GM12878 (cell line): ENCODE results near the gene VTCN1.

Experiments used
- ASH2L ChIP-seq: fragments of 300-600, 200-600 bp; sonication (generic); IDR thresholded peaks from 2 replicates; pipeline ENCODE4 v1.6.1; 2017; ENCODE audit warnings: low read depth, mild to moderate bottlenecking, borderline replicate concordance
- ATF2 ChIP-seq: IDR thresholded peaks from 2 replicates; pipeline ENCODE4 v1.6.1; 2012; ENCODE audit warnings: low read length, inconsistent platforms
- CREB1 ChIP-seq: IDR thresholded peaks from 2 replicates; pipeline ENCODE4 v1.6.1; 2012; ENCODE audit warnings: low read depth, mild to moderate bottlenecking, inconsistent platforms
- CTCF ChIP-seq, 3 experiments: IDR thresholded peaks in 2 of 3; conservative IDR thresholded peaks in 1 of 3; 2 replicates each; pipeline ENCODE4 v1.5.1; 2011; ENCODE audit warnings: low read depth in 3 of 3, low read length in 3 of 3, mild to moderate bottlenecking in 3 of 3, control low read depth in 2 of 3, moderate library complexity in 2 of 3, inconsistent platforms in 1 of 3, mixed read lengths in 1 of 3; ENCODE audit not compliant: control insufficient read depth in 2 of 3, insufficient read depth in 1 of 3; ENCODE audit errors: extremely low read depth in 1 of 3
- ELK1 ChIP-seq: IDR thresholded peaks from 2 replicates; pipeline ENCODE4 v1.6.1; 2012; ENCODE audit warnings: low read depth, low read length, improper control_type of control experiment
- EZH2 ChIP-seq: IDR thresholded peaks from 2 replicates; pipeline ENCODE4 v1.6.1; 2012; ENCODE audit warnings: low read depth, mild to moderate bottlenecking, control low read depth, inconsistent platforms, low read length, borderline replicate concordance; ENCODE audit not compliant: control insufficient read depth
- IRF3 ChIP-seq: fragments of 450-650 bp; IDR thresholded peaks from 2 replicates; pipeline ENCODE4 v1.6.1; 2014; ENCODE audit warnings: mild to moderate bottlenecking
- MTA3 ChIP-seq: IDR thresholded peaks from 2 replicates; pipeline ENCODE4 v1.6.1; 2012; ENCODE audit warnings: low read length, inconsistent platforms, borderline replicate concordance
- MXI1 ChIP-seq: fragments of 150-350 bp; IDR thresholded peaks from 2 replicates; pipeline ENCODE4 v1.6.1; 2011; ENCODE audit warnings: low read depth, mild to moderate bottlenecking, inconsistent platforms, low read length, improper control_type of control experiment
- RELA ChIP-seq: fragments of 450-650 bp; IDR thresholded peaks from 2 replicates; pipeline ENCODE4 v1.8.0; 2014; ENCODE audit warnings: borderline replicate concordance; ENCODE audit not compliant: partially characterized antibody
- REST ChIP-seq: IDR thresholded peaks from 2 replicates; pipeline ENCODE4 v1.6.1; 2012; ENCODE audit warnings: mild to moderate bottlenecking, low read depth, low read length
- TAF1 ChIP-seq: IDR thresholded peaks from 2 replicates; pipeline ENCODE4 v1.6.1; 2011; ENCODE audit warnings: mild to moderate bottlenecking, low read depth, low read length, borderline replicate concordance
- ZBTB33 ChIP-seq: fragments of 450-650 bp; IDR thresholded peaks from 2 replicates; pipeline ENCODE4 v1.6.1; 2017; ENCODE audit warnings: mild to moderate bottlenecking
- ZNF207 ChIP-seq: fragments of 450-650 bp; IDR thresholded peaks from 2 replicates; pipeline ENCODE4 v1.6.1; 2014; ENCODE audit warnings: antibody characterized with exemption, mild to moderate bottlenecking, borderline replicate concordance

- TF ChIP-seq ZBTB33 (no peak), ATF2 (no peak), ASH2L (no peak), TAF1 (no peak), REST (no peak), ZNF207 (no peak), CREB1 (no peak), EZH2 (no peak), IRF3 (no peak), ELK1 (no peak), MXI1 (no peak), RELA (no peak), CTCF (IDR thresholded peaks at IDR 0.05 in 2 of 3, conservative IDR thresholded peaks at IDR 0.05 in 1 of 3; ENCODE audit: control insufficient read depth in 2 of 3, extremely low read depth in 1 of 3, insufficient read depth in 1 of 3, low read depth in 3 of 3, low read length in 3 of 3) (no peak), MTA3 (no peak)
These were observed 6.0 kb upstream of the VTCN1 start for GRCh38 chr1:117216718-117217117.
